Esophagus muscularis mucosa (tissue), 4 donors: ENCODE measurements around the gene CHCHD3. TPM values are rescaled to one million over a fixed set of nuclear protein-coding genes. Genes with fewer than 3 reads are reported as not detected.
"Not testable (repeated sequence)": the region's sequence is repeated elsewhere in the genome, so short reads cannot be mapped to it uniquely, and the experiment has no call there.

Source experiments
- DNase-seq: peaks from one replicate; pipeline ENCODE4 v3.0.0-alpha.2; 2017; ENCODE audit errors: extremely low spot score
- H3K27ac ChIP-seq, 4 donors: fragments of 200-600 bp; sonication (generic); replicated peaks in 1 of 4; 1 replicate in 3 of 4; 2 replicates in 1 of 4; pipeline ENCODE4 v1.5.1; 2016 to 2019; ENCODE audit warnings: mild to moderate bottlenecking in 1 of 4
- H3K27me3 ChIP-seq, 4 donors: fragments of 200-600 bp; sonication (generic); one replicate each; pipeline versions ENCODE4 v1.5.1 to v1.6.0; 2016 to 2019
- H3K36me3 ChIP-seq, 4 donors: fragments of 200-600 bp; sonication (generic); one replicate each; pipeline ENCODE4 v1.5.1; 2016 to 2019
- H3K4me1 ChIP-seq, 4 donors: fragments of 200-600 bp; sonication (generic); one replicate each; pipeline ENCODE4 v1.5.1; 2016 to 2019
- H3K4me3 ChIP-seq, 4 donors: fragments of 200-600 bp; sonication (generic); 1 replicate in 2 of 4; 2 replicates in 2 of 4; pipeline ENCODE4 v1.5.1; 2016 to 2019; ENCODE audit warnings: mild to moderate bottlenecking in 4 of 4, moderate library complexity in 1 of 4
- H3K9me3 ChIP-seq, 4 donors: fragments of 200-600 bp; sonication (generic); 1 replicate in 3 of 4; 2 replicates in 1 of 4; pipeline ENCODE4 v1.5.1; 2016 to 2019
- EP300 ChIP-seq: sonication (generic); formaldehyde crosslinking; IDR thresholded peaks from one replicate; pipeline ENCODE4 v1.6.1; 2017; ENCODE audit warnings: antibody characterized with exemption
- POLR2A ChIP-seq: fragments of 450-650 bp; IDR thresholded peaks from one replicate; pipeline ENCODE4 v1.6.1; 2017; ENCODE audit warnings: antibody characterized with exemption, moderate library complexity, mild to moderate bottlenecking, low read depth
- POLR2AphosphoS5 ChIP-seq, 2 donors: sonication (generic); formaldehyde crosslinking; IDR thresholded peaks; one replicate each; pipeline ENCODE4 v1.6.1; 2017; ENCODE audit warnings: antibody characterized with exemption in 2 of 2
- WGBS: methylation state at CpG from one replicate; pipeline ENCODE4 v1.1.5; 2018; 5-methylcytosine and 5-hydroxymethylcytosine counted together
- intact Hi-C: fragments of 100-400 bp; cut with DNase I; formaldehyde crosslinking; loops from one replicate; pipeline ENCODE4 v1.15.1; 2023
- total RNA-seq, 4 donors: library from RNA; depleted of rRNA; stranded (reverse); fragments of >200 nt; gene quantifications; one replicate each; pipeline versions ENCODE4 v1.1.0 to v1.2.1, GENCODE V29; 2016
- TF ChIP-seq, protein P1 (sequence below), 3 experiments: fragments of 200-600 bp in 2 of 3; fragments of 450-650 bp in 1 of 3; sonication (generic) in 2 of 3; IDR thresholded peaks; one replicate each; pipeline ENCODE4 v1.5.1; 2017 to 2019; ENCODE audit warnings: antibody characterized with exemption in 3 of 3, mild to moderate bottlenecking in 2 of 3, moderate library complexity in 1 of 3

Gene CHCHD3
- total RNA-seq, 4 donors from 2014 or later = 58.6 to 74.3 (median 68.9) TPM

DNA sequence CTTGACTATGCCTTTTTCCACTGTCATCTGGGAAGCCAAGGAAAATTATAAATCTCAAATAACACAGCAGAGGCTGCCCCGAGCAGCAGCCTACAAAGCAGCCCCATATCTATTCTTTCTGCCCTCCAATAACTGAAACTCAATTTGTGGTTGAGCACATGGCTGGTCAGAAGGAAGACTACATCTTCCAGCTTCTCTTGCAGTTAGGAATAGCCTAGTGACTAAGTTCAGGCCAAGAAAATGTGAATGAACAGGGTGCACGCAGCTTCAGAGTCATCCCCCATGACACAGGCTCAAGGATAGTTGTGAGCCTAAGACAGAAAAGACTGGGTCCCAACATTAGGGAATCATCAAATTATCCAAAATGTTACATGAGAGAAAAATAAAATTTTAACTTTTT, 42.3 kb downstream of the CHCHD3 start:
- Histone ChIP-seq H3K27me3 (no peaks in the 10 kb centered on the region), H3K36me3 (no peaks in the 10 kb centered on the region), H3K4me1 (peaks cover 0 to 3% (median 0%) of the 10 kb centered on the region in 4 donors), H3K4me3 (no peak overlapping the region), H3K9me3 (no peaks in the 10 kb centered on the region), H3K27ac (no peak overlapping the region)
- intact Hi-C loops = no loop called here
- 82% methylated on average over 2 of the region's 2 CpGs for WGBS
- TF ChIP-seq POLR2A = no peak
- TF ChIP-seq, protein P1, sequence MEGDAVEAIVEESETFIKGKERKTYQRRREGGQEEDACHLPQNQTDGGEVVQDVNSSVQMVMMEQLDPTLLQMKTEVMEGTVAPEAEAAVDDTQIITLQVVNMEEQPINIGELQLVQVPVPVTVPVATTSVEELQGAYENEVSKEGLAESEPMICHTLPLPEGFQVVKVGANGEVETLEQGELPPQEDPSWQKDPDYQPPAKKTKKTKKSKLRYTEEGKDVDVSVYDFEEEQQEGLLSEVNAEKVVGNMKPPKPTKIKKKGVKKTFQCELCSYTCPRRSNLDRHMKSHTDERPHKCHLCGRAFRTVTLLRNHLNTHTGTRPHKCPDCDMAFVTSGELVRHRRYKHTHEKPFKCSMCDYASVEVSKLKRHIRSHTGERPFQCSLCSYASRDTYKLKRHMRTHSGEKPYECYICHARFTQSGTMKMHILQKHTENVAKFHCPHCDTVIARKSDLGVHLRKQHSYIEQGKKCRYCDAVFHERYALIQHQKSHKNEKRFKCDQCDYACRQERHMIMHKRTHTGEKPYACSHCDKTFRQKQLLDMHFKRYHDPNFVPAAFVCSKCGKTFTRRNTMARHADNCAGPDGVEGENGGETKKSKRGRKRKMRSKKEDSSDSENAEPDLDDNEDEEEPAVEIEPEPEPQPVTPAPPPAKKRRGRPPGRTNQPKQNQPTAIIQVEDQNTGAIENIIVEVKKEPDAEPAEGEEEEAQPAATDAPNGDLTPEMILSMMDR (IDR thresholded peaks at IDR 0.05) = no peak
- no peak for TF ChIP-seq POLR2AphosphoS5 (IDR thresholded peaks at IDR 0.05)
- TF ChIP-seq EP300 = no peak
- no peak for DNase-seq

DNA sequence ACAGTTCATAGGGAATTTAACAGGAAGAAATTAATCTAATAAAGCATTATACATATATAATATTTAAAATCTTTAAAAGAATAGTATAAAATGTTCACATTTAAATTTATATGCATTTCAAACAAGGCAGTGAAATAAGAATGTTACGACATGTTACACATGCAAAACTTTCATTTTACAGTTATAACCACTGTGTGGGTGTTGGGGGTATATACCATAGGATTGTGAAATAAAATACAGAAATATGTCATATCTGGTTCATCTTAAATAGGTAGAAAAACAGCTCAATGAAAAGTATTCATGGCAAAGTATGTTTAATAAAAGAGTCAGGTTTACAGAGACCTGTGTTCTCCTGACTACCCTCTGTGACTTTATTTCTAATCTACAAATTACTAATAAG, 45.6 kb downstream of the CHCHD3 start:
- Histone ChIP-seq H3K4me3 (no peak overlapping the region), H3K4me1 (peaks cover 0 to 3% (median 1%) of the 10 kb centered on the region in 4 donors), H3K9me3 (no peaks in the 10 kb centered on the region), H3K36me3 (no peaks in the 10 kb centered on the region), H3K27me3 (no peaks in the 10 kb centered on the region), H3K27ac (no peak overlapping the region)
- intact Hi-C loops = no loop called here
- DNase-seq = no peak
- TF ChIP-seq, protein P1 (IDR thresholded peaks at IDR 0.05) = no peak
- no peak for TF ChIP-seq POLR2A
- no peak for TF ChIP-seq EP300
- no peak for TF ChIP-seq POLR2AphosphoS5 (IDR thresholded peaks at IDR 0.05)
- 92% methylated on average over 1 of the region's 1 CpG for WGBS

DNA sequence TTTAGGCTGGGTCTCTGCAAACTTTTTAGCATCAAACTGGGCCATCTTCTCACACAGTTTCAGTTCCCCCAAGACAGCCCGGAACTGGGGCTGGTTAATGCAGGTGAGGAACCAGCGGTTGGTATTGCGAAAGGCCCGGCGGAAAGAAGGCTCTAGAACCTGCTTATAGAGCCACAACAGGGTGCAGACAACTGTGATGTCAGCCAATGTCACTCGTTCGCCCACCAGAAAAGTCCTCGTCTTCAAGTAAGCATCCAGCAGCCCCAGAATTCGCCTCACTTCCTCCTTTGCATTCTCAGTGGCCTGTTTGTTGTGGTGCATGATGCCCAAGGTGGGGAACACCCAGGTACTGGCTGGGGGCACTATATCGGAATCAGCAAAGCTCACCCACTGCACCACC, 46.6 kb downstream of the CHCHD3 start:
- H3K27me3 ChIP-seq, H3K4me3 ChIP-seq, H3K36me3 ChIP-seq, H3K27ac ChIP-seq, DNase-seq, H3K9me3 ChIP-seq, intact Hi-C loops: not testable (repeated sequence)
- peaks cover 6 to 11% (median 8%) of the 10 kb centered on the region in 4 donors for H3K4me1 ChIP-seq
- 96% methylated on average over 8 of the region's 10 CpGs for WGBS

DNA sequence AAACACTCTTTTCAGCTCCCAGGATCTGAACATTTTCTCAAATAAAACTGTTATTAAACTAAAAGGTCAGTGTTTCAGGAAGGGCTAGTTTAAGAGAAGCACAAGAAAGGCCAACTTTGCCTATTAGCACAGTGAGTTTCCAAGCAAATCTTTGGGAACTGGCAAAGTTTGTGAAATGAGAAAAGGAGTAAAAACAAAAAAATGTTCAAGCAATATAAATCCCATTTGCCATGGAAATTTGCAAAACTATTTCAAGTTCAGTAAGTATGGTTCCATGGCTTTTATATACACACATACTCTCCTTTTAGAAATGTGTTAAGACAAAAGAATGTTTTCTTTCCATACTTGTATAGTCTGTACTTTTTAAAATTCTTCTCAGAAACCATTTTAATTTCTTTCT, 51.5 kb downstream of the CHCHD3 start:
- Histone ChIP-seq H3K36me3 (no peaks in the 10 kb centered on the region), H3K4me1 (peaks cover 9 to 15% (median 14%) of the 10 kb centered on the region in 4 donors), H3K27me3 (no peaks in the 10 kb centered on the region), H3K4me3 (no peak overlapping the region), H3K9me3 (no peaks in the 10 kb centered on the region), H3K27ac (no peak overlapping the region)
- intact Hi-C loops = no loop called here
- no peak for DNase-seq
- no peak for TF ChIP-seq POLR2A
- no peak for TF ChIP-seq POLR2AphosphoS5 (IDR thresholded peaks at IDR 0.05)
- TF ChIP-seq, protein P1 (IDR thresholded peaks at IDR 0.05) = no peak
- no peak for TF ChIP-seq EP300

DNA sequence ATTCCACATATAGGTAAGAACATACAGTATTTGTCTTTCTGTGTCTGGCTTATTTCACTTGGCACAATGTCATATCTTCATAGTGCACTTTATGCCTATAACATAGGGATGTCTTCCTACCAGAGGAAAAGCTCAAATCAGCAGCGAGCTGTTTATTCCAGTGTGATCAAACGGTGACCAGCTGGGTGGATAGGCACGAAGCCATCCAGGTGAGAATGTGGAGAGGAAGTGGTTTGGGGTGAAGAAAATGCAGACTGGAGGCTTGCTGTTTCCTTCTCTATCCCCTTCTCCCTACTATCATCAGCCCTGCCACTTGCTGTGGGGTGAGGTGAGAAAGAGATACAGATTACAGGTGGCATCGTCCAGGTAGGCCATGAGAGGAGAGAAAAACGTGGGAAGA, 52.4 kb downstream of the CHCHD3 start:
- WGBS = 74% methylated on average over 5 of the region's 5 CpGs
- H3K36me3 ChIP-seq = no peaks in the 10 kb centered on the region
- TF ChIP-seq POLR2A (no peak), POLR2AphosphoS5 (IDR thresholded peaks at IDR 0.05) (no peak), EP300 (no peak)
- TF ChIP-seq, protein P1 (IDR thresholded peaks at IDR 0.05) = no peak
- H3K9me3 ChIP-seq = no peaks in the 10 kb centered on the region
- no peak overlapping the region for H3K4me3 ChIP-seq
- DNase-seq = no peak
- H3K27me3 ChIP-seq = no peaks in the 10 kb centered on the region
- H3K4me1 ChIP-seq = peaks cover 9 to 21% (median 14%) of the 10 kb centered on the region in 4 donors
- no peak overlapping the region for H3K27ac ChIP-seq
- intact Hi-C loops = no loop called here
